ENCODE measurements around the gene TPST2.

The TPST2 gene

DNA sequence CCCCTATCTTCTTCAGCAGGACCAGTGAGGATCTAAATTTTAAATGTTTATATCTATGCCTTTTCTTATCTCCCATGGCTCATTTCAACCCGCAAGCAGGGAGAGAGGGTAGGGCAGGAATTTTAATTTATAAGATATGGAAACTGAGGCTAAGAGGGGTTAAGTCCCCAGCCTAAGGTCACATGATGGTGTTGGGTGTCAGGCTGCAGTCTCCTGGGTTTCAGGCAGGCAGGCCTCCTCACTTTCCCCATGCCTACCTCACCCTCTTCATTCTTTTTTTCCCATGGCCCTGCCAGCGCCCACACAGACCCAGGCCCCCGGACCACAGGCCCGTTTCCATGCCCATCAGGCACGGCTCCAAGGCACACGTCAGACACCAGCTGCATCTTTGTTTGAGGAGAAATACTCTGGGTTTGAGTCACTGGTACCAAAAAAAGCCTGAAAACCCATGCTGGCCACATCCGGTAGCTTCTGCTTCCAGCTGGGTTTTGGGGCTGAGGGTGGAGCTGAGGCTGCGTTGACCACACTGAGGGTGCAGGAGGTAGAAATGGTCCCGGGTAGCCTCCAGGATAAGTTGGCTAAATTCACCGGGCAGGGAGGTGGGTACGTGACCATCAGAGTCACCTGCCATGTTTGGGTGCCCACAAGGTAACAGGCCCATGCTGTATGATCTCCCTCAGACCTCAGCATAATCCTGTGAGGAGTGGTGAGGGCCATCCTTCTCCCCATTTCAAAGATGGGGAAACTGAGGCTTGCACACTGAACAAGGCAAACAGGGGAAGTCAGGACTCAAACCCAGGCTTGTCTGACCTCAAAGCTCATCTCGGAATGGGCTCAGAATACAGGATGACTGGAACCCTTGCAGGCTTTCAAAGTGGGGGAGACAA lies 20.4 kb upstream of the TPST2 start:
- no peak for DNase-seq

DNA sequence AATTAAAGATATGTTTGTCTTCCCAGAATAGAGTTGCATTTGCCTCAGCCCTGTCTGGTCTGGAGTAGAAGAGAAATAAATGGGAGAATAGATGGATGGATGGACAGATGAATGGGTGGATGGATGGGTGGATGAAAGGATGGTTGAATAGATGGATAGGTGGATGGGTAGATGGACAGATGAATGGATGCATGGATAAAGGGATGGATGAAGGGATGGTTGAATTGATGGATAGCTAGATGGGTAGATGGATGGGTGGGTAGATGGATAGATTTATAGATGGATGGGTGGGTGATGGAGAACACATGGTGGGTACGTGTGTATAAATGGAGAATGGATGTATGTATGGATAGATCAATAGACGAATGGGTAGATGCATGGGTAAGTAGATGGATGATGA lies 19.4 kb upstream of the TPST2 start:
- DNase-seq: no peak

DNA sequence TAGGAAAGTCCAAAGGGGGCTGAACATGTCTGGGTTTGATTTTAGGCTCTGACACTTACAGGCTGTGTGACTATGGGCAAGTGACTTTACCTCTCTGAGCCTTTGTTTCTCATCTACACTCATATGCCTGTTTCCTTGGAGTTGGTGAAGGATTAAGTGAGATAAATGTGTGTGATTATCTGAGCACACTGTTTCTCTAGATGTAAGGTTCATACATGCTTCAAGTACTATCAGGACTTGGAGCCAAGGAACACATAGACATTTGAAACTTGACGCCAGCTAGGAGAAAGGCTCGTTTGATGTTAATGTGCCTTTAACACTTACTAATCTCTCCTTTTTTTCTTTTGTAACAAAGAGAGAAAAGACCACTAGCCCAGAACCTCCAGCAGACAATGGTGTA lies 18.2 kb upstream of the TPST2 start:
- no peak for DNase-seq

DNA sequence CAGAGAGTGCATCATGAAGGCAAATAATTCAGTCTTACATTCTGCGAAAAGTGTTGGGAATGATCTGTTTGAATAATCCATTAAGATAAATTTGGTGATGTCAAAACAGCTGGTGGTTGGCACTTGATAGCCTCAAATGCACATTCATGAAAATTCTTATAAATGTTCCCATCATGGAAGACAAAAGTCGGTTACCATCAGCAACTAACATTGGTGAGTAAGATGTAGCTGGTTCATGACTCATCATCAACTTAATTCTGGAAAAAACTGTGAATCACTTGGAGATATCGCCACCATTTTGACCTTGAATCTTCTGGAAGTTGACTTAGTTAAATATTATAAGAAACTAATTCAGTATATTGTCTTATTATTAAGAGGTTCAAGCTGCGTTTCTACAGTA lies 16.7 kb upstream of the TPST2 start:
- no peak for DNase-seq

DNA sequence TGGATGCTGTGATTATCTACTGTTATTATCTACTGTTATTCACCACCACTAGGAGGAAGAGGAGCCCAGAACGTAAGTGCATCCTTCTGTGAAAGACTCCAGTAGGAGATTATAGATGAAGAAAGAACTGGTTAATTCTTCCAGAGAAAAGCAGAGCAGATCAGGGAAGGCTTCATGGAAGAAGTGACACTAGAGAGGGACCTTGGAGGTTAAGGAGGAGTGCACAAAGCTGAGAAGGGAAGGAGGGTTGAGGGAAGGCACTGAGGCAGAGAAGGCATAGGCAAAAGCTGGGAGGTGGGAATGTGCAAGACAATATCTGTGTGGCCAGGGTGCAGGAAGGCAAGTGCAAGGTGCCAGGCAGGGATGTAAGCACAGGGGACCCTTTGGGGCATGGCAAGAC lies 14.4 kb upstream of the TPST2 start:
- no peak for DNase-seq

DNA sequence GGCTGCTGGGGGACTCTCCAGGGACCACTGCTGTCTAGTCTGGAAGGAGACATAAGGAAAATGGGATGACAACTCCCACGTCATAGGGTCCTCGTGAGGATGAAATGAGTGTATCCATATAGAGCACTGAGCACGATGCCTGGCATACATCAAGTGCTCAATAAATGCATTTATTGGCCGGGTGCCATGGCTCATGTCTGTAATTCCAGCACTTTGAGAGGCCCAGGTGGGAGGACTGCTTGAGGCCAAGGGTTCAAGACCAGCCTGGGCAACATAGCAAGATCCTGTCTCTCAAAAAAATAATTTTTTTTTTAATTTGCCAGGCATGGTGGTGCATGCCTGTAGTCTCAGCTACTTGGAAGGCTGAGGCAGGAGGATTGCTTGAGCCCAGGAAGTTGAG lies 12.2 kb upstream of the TPST2 start:
- no peak for DNase-seq

DNA sequence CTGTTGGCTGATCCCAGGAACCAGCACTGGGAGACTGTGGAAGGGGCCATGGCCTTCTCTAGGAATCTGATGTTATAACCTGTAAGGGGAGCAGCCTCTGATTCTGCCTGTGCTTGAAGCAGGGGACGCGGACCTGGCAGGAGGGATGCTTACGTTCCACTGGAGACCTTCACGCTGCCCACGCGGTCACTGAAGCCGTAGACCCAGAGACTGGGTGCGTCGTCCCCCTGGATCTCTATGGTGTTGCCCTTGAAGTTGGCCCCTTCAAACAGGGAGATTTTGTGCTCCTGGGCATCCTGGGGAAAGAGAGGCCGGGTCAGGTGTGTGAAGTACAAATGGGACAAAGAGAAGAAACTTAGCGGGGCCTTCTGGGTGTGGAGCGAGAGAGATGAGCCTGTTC lies 11.8 kb upstream of the TPST2 start:
- DNase-seq: no peak

DNA sequence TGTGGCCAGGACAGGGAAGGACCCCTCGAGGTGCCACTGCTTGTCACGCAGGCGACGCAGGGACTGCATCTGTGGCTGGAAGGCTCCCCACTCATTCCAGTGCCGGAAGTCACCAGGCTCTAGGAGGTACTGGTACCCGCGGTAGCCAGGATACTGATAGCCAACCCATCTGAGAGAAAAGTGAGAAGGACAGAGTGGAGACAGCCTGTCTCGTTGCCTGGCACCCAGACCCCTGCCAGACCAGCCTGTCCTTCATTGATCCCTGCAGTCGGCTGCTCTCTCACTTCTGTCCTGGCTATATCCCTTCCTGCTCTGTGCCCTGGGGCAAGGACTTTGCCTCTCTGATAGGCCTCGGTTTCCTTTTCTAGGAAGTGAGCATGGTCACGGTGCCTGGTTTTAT lies 9.6 kb upstream of the TPST2 start:
- no peak for DNase-seq

DNA sequence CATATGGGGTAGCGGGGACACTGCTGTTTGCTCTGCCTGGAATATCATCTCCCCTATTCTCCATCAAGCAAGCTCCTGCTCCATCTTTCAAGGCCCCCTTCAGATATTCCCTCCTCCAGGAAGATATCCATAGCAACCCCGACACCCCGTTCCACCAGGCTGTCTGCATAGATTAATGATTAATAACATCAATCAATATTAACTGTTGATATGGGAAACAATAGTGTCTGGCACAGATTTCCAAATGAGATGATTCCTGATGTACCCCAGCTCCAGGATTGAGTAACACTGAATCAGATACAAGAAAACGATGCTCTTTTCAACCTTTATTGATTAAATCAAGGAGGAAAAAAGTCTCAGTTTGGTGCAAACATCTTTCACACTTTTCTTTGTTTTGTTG lies 7.5 kb upstream of the TPST2 start:
- no peak for DNase-seq

DNA sequence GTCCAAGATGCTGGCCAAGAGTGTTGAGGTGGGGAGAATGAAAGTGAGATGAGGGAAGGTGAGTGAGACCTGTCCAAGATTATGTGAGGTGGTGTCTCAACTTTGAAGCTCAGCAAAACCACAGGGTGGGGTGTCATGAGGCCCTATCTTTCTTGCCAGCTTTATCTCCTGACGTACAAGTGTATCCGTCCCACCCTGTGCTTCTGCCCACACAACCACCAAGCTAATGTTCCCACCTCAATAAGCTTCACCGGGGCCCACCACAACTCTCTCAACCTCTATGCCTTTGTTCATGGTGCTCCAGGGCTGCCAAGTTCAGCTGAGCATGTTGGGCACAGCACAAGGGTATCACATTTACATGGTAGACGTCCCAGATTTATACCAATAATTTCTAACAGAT lies 7.1 kb upstream of the TPST2 start:
- DNase-seq: no peak

DNA sequence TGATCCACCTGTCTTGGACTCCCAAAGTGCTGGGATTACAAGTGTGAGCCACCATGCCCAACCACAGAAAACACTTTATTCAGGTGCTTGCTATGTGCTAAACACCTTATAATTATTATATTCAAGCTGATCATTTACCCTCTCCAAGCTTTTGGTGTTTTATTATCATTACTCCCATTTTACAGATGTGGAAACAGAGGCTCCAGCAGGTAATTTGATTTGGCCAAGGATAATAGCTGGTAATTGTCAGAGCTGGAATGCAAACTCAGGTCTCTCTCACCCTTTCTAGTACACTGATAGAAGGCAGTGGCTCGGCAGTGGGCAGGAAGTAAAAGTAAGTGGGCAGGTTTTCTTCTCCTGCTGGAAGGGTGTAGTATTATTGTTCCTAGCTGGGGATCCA lies 3.8 kb upstream of the TPST2 start:
- no peak for DNase-seq

DNA sequence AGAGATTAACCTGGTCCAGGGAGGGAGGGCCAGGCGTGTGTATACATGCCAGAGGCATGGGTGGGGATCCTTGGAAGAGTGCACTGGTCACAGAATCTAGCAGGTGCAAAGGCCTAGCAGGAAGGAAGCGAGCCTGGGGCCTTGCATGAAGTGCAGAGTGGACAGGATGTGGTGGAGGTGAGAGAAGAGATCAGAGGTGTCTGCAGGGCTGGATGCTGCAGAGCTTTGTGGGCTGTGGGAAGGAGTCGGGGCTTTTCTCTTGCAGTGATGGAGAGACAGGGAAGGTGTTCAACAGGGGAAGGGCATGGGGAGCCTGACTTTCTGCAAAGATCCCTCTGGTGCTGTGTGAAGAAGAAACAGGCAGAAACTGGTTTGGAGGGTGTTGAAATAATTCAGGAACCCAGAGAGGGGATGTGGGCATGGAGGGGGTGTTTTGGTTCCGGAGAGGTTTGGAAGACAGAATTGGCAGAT lies 2.5 kb upstream of the TPST2 start:
- DNase-seq: no peak

DNA sequence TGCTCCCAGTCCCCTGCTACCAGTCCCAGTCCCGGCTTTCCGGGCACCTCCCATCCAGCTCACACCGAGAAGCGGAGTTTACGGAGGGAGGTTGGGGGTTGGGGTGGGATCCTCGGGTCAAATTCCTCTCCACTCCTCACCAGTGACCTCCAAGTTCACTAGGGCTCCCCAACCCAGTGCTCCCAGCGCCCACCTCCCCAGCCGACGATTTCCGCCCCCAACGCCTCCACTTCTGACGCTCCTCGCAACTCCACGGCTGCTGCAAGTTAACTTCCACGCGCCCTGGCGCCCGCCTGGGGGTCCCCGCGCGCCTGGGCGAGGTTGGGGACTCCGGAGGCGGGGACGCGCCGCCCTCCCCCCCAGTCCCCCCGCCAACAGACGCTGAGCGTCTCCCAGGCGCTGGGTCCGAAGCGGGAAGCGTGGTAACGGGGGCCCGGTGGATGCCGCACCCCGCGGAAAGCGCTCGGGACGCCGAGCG lies 526 bp downstream of the TPST2 start:
- peak; percentile 36 for DNase-seq

DNA sequence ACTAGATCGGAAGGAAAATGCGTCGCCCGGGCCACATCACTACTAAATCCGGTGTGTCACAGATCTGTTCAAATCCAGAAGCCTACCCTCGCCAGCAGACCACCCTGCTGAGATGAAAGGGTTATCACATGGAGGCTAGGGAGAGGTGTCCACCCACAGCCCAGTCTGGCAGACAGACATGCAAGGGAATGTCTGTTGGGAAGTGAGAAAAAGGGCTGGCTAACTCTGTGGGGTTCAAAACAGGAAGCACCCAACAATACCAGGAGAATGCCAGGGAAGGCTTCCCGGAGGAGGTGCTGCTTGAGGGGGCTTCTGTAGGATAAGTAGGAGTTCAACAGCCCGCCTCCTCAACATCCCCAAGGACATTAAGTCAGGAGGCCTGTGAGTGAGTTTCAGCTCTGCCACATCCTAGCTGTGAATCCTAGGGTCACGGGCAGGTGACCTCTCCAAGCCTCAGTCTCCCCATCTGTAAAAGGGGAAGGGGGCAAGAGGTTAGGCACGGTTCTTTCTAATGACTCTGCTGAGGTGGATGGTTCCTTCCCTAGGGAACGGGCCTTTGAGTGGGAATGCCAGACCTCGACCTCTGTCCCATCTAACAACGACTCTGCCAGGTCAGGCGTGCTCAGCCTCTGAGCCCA lies 1.1 kb downstream of the TPST2 start:
- DNase-seq: no peak

DNA sequence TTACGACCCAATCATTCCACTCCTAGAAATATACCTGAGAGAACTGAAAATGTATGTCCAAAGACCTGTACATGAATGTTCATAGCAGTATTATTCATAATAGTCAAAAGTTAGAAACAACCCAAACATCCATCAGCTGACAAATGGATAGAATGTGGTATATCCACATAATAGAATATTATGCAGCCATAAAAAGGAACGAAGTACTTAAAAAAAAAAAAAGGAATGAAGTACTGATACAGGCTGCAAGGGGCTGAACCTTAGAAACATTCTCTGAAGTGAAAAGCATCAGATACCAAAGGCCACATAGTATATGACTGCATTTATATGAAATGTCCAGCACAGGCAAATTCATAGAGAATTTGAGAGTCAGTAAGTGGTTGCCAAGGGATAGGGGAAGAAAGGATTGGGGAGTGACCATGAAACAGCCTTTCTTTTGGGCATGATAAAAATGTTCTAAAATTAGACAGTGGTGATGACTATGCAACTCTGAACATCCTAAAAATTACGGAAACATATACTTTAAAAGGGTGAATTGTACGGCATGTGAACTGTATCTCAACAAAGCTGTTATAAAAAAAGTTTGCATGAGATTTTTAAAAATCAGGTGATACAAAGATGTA lies 1.8 kb downstream of the TPST2 start:
- DNase-seq: no peak

DNA sequence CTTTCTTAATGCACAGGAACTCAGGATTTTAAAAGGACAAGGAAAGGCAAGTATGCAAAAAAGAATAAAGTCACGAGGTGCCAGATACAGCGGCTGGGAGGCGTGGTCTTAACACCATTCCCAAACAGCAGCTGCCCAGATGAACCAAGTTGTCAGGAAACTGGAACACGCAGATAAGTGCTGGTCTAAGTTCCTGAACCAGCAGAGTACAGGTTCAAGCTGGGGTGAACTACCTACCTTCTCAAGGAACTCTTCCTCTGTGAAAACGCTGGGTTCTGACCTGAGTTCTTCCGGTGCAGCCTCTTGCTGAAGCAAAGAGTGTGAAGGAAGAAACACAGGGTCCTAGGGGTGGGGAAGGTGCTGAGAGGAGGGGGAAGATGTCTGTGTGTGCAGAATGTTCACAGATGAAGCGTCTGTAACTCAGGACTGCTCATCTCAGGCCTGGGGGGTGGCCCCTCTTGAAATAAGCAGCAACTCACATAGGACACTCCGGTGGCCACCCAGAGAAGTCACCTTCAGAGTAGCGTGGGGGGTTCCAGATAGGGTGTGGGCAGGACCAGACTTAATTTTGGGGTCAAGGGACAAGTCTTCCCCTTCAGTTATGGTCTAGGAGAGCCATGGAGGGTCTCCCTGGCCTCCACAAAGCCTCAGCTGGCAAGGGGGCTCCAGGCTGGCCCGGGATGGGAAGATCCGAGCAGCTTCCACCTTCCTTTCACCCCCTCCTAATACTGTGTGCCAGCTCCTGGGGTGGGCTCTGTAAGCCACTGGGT lies 3.2 kb downstream of the TPST2 start:
- no peak for DNase-seq

DNA sequence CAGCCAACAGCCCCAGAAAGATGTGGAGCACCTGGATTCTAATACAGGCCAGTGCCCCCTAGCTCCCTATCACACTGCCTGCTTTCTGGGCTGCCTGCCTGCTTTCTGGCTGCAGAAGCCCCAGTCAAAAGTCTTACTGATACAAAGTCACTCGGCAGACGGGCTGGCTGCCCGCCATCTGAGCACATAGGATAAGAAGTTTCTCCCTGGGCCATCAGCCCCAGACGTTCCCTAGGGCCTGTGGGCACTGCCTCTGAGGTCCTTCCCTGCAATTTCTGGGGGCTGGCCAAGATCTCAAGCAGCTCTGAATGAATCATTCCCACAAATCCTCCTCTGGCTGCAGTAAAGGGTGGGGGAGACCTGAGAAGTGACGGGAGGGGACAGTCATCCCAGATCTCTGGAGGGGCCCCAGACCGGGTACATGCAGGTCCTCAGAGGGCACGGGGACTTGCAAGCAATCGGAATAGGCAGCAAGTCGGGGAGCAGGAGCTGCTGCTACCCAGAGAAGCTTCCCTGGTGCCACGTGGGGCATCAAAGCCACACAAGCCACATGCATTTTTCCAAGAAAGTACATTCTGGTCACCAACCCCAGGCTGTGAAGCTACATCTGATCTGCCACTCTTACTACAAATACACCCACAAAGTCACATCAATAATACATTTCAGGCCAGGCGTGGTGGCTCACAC lies 4.7 kb downstream of the TPST2 start:
- DNase-seq: no peak

DNA sequence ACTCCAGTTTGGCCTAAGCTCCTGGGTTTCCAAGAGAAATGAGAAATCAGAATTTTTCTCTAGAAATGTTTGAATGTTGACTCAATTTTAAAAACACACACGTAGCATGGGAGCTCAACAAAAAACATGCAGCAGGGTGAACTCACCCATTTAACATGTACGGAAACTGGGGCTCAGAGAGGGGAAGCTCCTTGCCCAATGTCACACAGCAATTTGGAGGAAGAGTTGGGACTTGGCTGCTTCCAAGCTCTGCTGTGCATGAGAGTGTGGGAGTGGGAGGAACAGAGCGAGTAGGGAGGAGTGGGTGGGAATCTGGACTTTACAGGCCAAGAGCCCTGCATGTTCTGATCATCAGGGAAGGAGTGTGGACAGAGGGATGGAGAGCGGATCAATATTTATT lies 5.9 kb downstream of the TPST2 start:
- DNase-seq: no peak

DNA sequence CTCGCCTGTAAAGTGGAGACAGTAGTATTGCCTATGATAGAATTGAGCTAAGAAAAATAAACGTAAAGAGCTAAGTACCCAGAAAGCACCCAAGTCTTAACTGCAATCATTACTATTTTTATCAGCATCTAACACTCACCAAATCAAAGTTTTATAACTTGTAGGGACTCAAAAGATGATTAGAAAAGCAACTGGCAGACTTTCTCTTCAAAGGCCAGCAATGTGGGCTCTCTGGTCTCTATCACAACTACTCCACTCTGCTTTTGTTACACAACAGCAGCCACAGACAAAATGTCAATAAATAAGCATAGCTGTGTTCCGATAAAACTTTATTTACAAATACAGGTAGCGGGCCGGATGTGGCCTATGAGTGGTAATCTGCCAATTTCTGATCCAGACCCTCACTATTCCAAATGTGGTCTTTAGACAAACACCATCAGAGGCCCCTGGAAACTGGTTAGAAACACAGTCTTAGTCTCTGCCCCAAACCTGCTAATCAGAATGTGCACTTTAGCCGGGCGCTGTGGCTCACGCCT lies 8.2 kb downstream of the TPST2 start:
- DNase-seq: no peak

DNA sequence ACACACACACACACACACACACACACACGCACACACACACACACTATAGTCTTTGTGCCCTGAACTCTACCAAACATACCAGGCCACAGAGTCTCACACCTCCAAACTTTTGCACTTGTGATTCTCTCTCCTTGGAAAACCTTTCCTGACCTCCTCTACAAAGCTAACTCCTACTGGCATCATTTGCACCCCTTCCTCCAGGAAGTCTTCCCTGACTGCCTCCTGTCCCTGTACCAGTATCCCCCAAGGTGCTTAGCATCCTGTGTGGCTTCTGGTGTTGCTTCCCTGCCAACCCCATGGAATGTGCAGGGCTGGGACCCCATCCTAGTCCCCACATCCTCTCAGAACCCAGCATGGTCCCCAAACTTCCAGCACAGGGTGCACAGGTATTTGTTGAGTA lies 8.9 kb downstream of the TPST2 start:
- DNase-seq: no peak

DNA sequence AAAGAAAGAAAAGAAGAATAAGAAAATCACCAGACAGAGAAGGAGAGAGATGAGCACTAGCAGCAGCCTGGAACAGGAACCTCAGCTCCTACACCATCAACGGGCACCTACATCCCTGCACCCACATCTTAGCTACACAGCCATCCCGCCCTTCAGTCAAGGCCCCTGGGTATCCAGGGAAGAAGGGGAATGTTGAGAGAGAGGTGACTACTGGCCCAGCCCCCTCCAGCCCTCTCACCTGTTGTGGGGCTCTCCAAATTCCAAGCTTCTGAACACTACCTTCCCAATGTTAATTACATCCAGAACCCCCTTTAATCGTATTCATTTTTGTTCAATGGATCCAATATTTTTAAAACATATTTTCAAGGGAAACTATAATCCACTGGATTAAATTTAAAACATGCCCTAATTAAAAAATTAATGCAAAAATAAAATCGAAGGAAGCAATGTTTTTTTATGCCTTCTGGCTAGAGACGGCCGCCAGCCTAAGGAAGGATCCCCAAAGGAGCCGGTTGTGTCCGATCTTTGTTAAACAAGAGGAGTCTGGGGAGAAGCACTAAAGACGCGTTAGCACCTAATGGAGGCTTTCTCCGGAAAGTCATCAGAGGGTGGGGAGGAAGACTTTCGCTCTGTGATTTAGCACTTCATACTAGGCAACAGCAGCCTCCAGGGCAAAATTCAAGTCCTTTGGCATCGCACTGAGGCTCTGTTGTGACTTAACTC lies 9.5 kb downstream of the TPST2 start:
- no peak for DNase-seq
